GM12872 (cell line): ENCODE measurements around the gene ZNF366.

Source experiments
- CTCF ChIP-seq: IDR thresholded peaks from 3 replicates; pipeline ENCODE4 v1.5.1; 2011; ENCODE audit warnings: low read depth, mild to moderate bottlenecking, low read length, moderate library complexity; ENCODE audit not compliant: insufficient read depth

ZNF366 gene

DNA sequence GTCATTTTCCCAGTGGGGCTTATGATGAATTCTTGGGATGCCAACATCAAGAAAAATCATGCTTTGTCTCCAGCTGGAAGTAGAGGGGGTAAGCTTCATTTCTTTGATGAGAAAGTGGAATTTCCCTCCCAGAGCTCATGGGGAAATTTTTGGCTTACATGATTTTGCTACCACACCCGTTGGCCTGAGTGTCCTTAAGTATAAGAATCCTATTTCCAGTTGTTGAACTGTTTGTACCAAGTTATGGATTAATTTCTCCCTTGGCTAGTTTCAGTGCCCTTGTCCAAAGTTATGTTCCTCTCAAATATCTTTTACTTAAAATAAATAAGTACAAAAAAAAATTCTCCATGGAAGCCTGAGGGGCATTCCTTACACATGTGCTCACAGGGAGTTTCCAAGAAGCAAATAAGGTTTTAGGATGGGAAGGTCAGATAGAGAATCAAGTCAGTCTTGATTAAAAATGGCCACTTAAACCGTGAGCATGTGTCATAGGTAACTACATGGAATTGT, 104.8 kb downstream of the ZNF366 start:
- no peak for TF ChIP-seq CTCF

DNA sequence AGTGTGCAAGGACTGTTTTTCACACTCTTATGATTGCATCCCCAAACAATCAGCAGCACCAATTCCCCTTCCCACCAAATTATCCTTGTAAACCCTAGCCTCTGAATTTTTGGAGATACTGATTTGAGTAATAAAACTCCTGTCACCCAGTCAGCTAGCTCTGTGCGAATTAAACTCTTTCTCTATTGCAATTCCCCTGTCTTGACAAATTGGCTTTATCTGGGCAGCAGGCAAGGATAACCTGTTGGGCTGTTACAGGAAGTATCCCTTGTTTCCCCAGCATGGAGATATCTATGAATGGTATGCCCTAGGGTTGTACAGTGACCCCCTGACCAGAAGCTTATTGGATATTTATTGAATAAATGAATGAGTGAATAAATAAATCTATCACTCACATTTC, 106.3 kb downstream of the ZNF366 start:
- TF ChIP-seq CTCF = no peak

- no peak for TF ChIP-seq CTCF
Observed at GRCh38 chr5:72397836-72398235, 109.4 kb downstream of the ZNF366 start.

DNA sequence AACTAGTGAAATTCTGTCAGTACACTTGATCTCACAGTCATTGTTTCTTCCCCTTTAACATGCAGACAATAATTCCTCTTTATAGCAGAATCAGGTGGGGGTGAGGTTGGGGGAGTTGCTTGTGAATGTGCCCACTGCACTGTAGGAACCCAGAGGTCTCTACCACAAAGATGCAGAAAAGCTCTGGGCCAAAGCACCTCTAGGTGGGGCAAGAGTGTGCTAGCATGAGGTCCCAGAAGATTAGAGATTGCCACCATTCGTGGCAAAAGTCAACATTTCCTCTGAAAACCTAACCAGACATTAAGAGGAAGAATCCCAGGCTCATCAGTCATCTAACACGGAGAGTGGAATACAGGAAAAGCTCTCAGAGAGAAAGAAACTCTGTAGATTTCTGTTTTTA, 112.5 kb downstream of the ZNF366 start:
- TF ChIP-seq CTCF = peak; percentile 74

DNA sequence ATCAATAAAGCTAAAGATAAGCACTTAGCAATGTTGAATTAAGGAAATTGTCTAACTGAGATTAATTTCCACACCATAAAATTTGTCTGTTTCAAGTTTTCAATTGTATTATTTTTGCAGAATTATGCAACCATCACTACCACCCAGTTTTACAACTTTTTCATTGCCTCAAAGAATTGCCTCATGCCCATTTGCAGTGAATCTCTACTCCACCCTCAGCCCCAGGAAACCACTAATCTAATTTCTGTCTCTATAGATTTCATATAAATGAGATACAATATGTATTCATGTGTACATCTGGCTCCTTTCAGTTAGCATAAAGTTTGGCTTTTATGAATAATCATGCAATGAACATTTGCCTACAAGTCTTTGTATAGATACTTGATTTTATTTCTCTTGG, 114.2 kb downstream of the ZNF366 start:
- no peak for TF ChIP-seq CTCF
